Measurements from ENCODE around the gene TMPRSS3. TPM values are rescaled to one million over a fixed set of nuclear protein-coding genes. Genes with fewer than 3 reads are reported as not detected.

Gene TMPRSS3
- total RNA-seq (2014; rRNA removed; shearing (Covaris generic)) = 0.27 TPM in 1 of 2 replicates, not detected in the other

GRCh38 chr21:42395905-42396651 lies at the start of gene TMPRSS3:
TMPRSS3 (minus strand) TSS chr21:42396052; CDS start chr21:42395417, 635 bp downstream.
- DNase-seq (ENCODE audit: low read depth) = peak; percentile 39

GRCh38 chr21:42445311-42445710 lies 49.5 kb upstream of the TMPRSS3 start:
- no peak for DNase-seq (ENCODE audit: low read depth)

- no peak for DNase-seq (ENCODE audit: low read depth)
Measured at GRCh38 chr21:42444745-42445059, 48.9 kb upstream of the TMPRSS3 start.

GRCh38 chr21:42443876-42444744 lies 48.3 kb upstream of the TMPRSS3 start:
- DNase-seq (ENCODE audit: low read depth) = no peak

GRCh38 chr21:42443181-42443785 lies 47.4 kb upstream of the TMPRSS3 start:
- no peak for DNase-seq (ENCODE audit: low read depth)

- no peak for DNase-seq (ENCODE audit: low read depth)
Measured at GRCh38 chr21:42441963-42442362, 46.1 kb upstream of the TMPRSS3 start.

GRCh38 chr21:42440187-42440792 lies 44.4 kb upstream of the TMPRSS3 start:
- no peak for DNase-seq (ENCODE audit: low read depth)

- no peak for DNase-seq (ENCODE audit: low read depth)
Measured at GRCh38 chr21:42439284-42440186, 43.7 kb upstream of the TMPRSS3 start.

- no peak for DNase-seq (ENCODE audit: low read depth)
Measured at GRCh38 chr21:42438316-42439205, 42.7 kb upstream of the TMPRSS3 start.

GRCh38 chr21:42437786-42438185 lies 41.9 kb upstream of the TMPRSS3 start:
- DNase-seq (ENCODE audit: low read depth) = peak; percentile 24

- no peak for DNase-seq (ENCODE audit: low read depth)
Measured at GRCh38 chr21:42436914-42437313, 41.1 kb upstream of the TMPRSS3 start.

- DNase-seq (ENCODE audit: low read depth) = no peak
Measured at GRCh38 chr21:42435833-42436232, 40.0 kb upstream of the TMPRSS3 start.

- no peak for DNase-seq (ENCODE audit: low read depth)
Measured at GRCh38 chr21:42435401-42435800, 39.5 kb upstream of the TMPRSS3 start.

- no peak for DNase-seq (ENCODE audit: low read depth)
Measured at GRCh38 chr21:42434884-42435283, 39.0 kb upstream of the TMPRSS3 start.

- no peak for DNase-seq (ENCODE audit: low read depth)
Measured at GRCh38 chr21:42433946-42434551, 38.2 kb upstream of the TMPRSS3 start.

GRCh38 chr21:42432695-42433094 lies 36.8 kb upstream of the TMPRSS3 start:
- no peak for DNase-seq (ENCODE audit: low read depth)

GRCh38 chr21:42431196-42431595 lies 35.3 kb upstream of the TMPRSS3 start:
- no peak for DNase-seq (ENCODE audit: low read depth)

- no peak for DNase-seq (ENCODE audit: low read depth)
Measured at GRCh38 chr21:42430521-42430920, 34.7 kb upstream of the TMPRSS3 start.

- DNase-seq (ENCODE audit: low read depth) = no peak
Measured at GRCh38 chr21:42429856-42430255, 34.0 kb upstream of the TMPRSS3 start.

GRCh38 chr21:42429021-42429420 lies 33.2 kb upstream of the TMPRSS3 start:
- no peak for DNase-seq (ENCODE audit: low read depth)

Measured in M059J (cell line).